ENCODE measurements around the gene IQSEC3.

GRCh38 chr12:156945-157344, 90.4 kb downstream of the IQSEC3 start:
- TF ChIP-seq POLR2A (IDR thresholded peaks at IDR 0.05; ENCODE audit: low read depth, low read length) (no peak), POLR2AphosphoS5 (IDR thresholded peaks at IDR 0.05; ENCODE audit: low read depth, low read length) (no peak), TAF1 (IDR thresholded peaks at IDR 0.05; ENCODE audit: borderline replicate concordance, low read depth, low read length) (no peak)
